Body of pancreas (tissue), 4 donors: ENCODE measurements around the gene ITPR2.

Experiments
- CTCF ChIP-seq, 7 experiments: fragments of 450-650 bp in 4 of 7; fragments of 200-600 bp in 3 of 7; sonication (generic) in 3 of 7; IDR thresholded peaks; one replicate each; pipeline ENCODE4 v1.5.1; 2016 to 2019; ENCODE audit warnings: antibody characterized with exemption in 7 of 7
- POLR2A ChIP-seq, 3 donors: fragments of 450-650 bp; IDR thresholded peaks; one replicate each; pipeline ENCODE4 v1.6.1; 2016; ENCODE audit warnings: antibody characterized with exemption in 3 of 3, mild to moderate bottlenecking in 2 of 3

GRCh38 chr12:26736563-26737486, 96.2 kb downstream of the ITPR2 start:
- TF ChIP-seq CTCF (IDR thresholded peaks at IDR 0.05): no peak
- TF ChIP-seq POLR2A (IDR thresholded peaks at IDR 0.05): no peak
